SKM-1 treated with dmso at 0.1 percent for 144 hours (cell line): ENCODE measurements around the gene GSTCD.

Experiments
- DNase-seq: peaks from one replicate; lab custom pipeline; 2025; ENCODE audit not compliant: unreplicated experiment; lab: John Stamatoyannopoulos, UW

GSTCD gene

DNA sequence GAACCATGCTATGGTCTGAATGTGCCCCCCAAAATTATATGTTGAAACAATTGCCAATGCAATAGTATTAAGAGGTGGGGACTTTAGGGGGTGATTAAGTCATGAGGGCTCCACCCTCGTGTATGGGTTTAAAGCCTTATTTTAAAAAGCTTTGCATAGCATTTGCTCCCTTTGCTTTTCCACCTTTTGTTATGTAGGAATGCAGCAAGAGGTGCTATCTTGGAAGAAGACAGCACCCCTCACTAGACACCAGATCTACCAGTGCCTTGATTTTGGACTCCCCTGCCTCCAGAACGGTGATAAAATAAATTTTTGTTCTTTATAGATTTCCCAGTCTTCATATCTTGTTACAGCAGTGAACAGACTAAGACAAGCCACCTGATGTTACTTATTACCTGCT, 163.4 kb downstream of the GSTCD start:
- no peak for DNase-seq

DNA sequence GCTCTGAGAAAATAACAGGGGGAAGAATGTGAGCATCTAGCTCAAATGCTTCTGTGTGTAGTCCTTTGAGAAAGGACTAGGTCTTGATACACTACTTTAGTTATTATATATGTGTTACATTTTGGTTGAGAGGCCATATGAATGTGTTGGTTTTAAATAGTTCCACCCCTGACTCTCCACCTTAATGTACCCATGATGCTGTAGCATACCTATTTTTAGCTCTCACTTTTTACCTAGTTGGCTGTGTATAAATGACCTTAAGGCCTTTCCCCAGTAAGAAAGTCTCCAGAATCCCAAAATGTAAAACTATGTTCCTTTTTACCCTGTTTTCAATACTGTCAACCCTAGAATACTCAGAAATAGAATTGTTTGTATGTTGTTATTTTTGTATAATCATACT, 166.6 kb downstream of the GSTCD start:
- no peak for DNase-seq

DNA sequence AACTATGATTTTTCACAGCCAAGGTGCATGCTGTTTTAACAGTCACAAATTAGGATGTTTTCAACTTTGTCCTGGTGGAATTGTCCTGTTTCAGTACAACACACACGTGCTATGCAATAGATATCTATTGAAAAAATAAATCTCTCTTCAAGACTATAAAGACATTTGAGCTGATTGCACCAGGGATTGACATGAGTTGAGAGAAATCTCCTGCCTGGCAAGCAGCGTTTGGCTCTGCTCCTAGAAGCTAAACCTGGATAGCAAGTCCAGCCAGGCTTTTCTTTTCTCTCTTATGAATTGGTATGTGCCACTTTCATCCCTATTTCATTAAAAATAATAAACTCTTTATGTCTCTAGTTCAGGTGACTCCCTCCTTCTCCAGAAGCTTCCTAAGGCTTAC, 170.1 kb downstream of the GSTCD start:
- no peak for DNase-seq

DNA sequence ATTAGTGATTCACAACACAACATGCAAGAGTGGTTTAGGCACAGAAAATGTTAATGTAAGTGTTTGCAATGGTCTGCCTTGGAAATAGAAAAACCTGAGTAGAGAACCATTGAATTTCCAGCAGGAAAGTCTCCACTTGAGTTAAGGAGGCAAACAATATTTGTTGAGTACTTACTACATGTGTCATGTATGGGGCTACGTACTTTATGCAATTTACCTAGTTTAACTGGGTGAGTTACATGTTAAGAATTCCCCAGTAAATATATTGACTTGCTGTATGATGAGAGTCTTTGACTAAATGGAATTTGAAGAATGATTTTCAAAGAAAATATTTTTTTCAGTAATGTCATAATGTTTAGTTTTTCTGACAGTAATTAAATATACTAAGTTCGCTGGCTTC, 178.9 kb downstream of the GSTCD start:
- DNase-seq: no peak

DNA sequence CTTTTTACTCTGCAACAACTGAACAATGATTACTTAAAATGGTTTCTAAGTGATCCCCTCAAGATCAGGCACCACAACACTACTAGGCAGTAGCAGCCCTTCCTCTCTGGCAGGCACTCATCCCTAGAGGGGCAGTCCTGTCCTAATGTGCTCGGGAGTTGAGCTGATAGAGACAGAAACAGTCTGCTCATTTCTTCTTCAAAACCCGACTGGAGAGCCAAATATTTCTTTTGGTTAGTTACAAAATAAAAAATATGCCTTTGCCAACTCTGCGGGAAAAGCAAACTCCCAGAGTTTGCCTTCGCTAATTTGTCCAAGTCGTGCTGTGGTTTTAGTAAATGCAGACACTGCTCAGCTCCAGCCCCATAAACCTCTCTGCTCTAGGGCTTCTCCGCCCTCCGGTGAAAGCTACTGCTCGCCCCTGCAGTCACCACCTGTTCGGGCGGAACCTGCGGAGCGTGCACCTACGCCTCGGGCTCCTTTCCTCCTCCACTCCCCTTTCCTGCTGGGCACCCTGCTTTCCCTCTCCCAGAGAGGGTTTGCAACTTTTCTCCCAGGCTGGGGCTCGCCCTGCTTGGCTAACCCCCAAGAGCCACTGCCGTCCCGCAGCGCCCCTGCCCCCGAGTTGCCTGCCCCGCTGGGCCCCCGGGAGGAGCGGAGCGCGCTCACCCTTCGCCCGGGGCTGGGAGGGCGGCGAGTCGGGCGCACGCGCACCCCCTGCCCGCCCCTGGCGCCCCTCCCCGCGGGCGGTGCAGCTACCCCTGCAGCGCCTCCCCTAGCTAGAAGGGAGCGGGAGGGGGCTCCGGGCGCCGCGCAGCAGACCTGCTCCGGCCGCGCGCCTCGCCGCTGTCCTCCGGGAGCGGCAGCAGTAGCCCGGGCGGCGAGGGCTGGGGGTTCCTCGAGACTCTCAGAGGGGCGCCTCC, 186.3 kb downstream of the GSTCD start, which contains the start of gene NPNT:
TSS of gene NPNT (plus strand) at position 812 of the 923 bp plus-strand sequence. CDS start 182 bp downstream, outside the sequence.
- DNase-seq: no peak

DNA sequence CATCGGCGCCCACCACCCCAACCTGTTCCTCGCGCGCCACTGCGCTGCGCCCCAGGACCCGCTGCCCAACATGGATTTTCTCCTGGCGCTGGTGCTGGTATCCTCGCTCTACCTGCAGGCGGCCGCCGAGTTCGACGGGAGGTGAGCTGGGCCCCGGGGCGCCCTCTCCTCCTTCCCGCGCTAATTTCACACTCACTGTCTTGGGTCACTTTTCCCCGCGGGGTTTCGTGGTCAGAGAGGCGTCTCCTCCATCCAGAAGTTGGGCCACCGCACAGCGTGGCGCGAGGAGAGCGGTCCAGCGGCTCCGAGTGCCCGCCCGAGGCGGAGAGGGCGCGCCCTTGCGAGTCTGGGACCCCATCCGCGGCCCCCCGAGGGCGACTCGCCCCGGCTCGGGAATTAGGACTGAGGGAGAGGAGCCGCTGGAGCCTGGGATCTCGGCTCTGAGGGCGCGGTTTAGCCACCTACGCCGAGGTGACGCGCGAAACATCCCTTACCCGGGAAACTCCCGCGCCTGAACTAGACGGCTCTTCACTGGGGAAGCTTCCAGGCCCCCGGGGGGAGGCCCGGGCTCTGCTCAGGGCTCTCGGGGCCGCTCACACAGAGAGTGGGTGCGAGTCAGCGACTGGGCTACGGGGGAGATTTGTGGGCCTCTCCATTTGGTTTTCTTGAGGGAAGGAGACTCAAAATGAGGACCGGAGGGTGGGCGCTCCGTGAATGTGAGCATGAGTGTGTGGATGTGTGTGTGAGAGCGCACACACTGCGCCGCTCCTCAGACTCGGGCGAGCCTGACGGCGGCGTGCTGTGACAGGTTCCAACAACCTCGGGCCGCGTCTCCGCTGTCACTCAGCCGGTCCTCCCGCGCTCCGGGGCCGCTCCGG, 187.2 kb downstream of the GSTCD start:
- DNase-seq: no peak

DNA sequence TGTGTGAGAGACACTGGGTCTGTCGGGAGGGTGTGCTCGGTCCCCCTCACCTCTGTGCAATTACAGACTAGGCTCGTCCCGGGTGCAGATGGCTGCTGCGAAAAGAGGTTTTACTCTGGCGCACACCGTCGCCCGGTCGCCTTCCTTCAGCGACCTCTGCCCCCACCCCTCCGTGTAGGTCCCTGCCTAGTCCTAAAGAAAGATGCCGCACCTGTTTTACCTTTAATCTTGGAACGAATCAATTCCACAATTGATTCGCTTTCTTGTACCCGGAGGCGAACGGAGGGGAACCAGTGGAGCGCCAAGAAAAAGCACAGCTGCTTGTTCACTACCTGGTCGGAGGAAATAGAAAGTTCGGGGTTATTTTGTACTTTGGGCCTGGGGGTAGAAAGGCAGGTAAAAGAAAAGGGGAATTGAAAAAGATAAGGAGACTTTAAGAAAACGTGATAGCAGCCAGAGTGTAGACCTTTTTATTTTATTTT, 187.9 kb downstream of the GSTCD start:
- no peak for DNase-seq
